CD4-positive, alpha-beta T cell (primary cell): ENCODE measurements around the gene TLK1. TPM values are rescaled to one million over a fixed set of nuclear protein-coding genes. Genes with fewer than 3 reads are reported as not detected.

Source experiments
- ATAC-seq: fragments of 200-7000 bp; cut with Tn5 transposase; one replicate; pipeline ENCODE4 v1.10.0; 2022; ENCODE audit warnings: mild to moderate bottlenecking; ENCODE audit not compliant: poor library complexity
- CTCF ChIA-PET: fragments of 350-600 bp; sonication (Branson Sonifier 250); formaldehyde crosslinking; loops from one replicate; lab custom pipeline; 2021; ENCODE audit warnings: antibody characterized with exemption, inconsistent platforms; lab: Charles Lee
- POLR2A ChIA-PET: fragments of 350-600 bp; sonication (Branson Sonifier 250); formaldehyde crosslinking; loops from one replicate; lab custom pipeline; 2021; ENCODE audit warnings: antibody characterized with exemption, inconsistent platforms; lab: Charles Lee
- DNase-seq, 14 experiments: peaks; one replicate each; pipeline ENCODE4 v3.0.0-alpha.2; 2013 to 2020; ENCODE audit warnings: mixed read lengths in 2 of 14
- H3K27ac ChIP-seq, 2 donors: one replicate each; pipeline versions ENCODE4 v1.5.1 to v1.7.0; 2013; ENCODE audit warnings: low read length in 2 of 2, low read depth in 1 of 2, mild to moderate bottlenecking in 1 of 2
- H3K27me3 ChIP-seq, 2 experiments: 1 replicate in 1 of 2; 2 replicates in 1 of 2; pipeline versions ENCODE4 v1.6.1 to v1.7.0; 2013; ENCODE audit warnings: low read length in 2 of 2, control low read depth in 1 of 2, mild to moderate bottlenecking in 1 of 2, moderate library complexity in 1 of 2; ENCODE audit not compliant: insufficient read depth in 2 of 2, control insufficient read depth in 1 of 2
- H3K36me3 ChIP-seq: one replicate; pipeline ENCODE4 v1.6.1; 2013; ENCODE audit warnings: low read length, control low read depth; ENCODE audit not compliant: insufficient read depth
- H3K4me1 ChIP-seq: one replicate; pipeline ENCODE4 v1.6.1; 2013; ENCODE audit warnings: low read length, control low read depth; ENCODE audit not compliant: insufficient read depth
- H3K4me3 ChIP-seq: one replicate; pipeline ENCODE4 v1.5.1; 2013; ENCODE audit warnings: mild to moderate bottlenecking, low read length, moderate library complexity
- H3K9me3 ChIP-seq, 2 experiments: 1 replicate in 1 of 2; 2 replicates in 1 of 2; pipeline versions ENCODE4 v1.6.1 to v1.7.0; 2013; ENCODE audit warnings: low read length in 2 of 2, mild to moderate bottlenecking in 2 of 2, control low read depth in 1 of 2, moderate library complexity in 1 of 2; ENCODE audit not compliant: control insufficient read depth in 1 of 2, insufficient read depth in 1 of 2
- H3K27ac Mint-ChIP-seq: one replicate; pipeline ENCODE4 v1.8.0; 2020; ENCODE audit warnings: mixed read lengths
- H3K27me3 Mint-ChIP-seq: one replicate; pipeline ENCODE4 v1.8.0; 2021; ENCODE audit warnings: mixed read lengths
- H3K36me3 Mint-ChIP-seq: one replicate; pipeline ENCODE4 v1.8.0; 2021; ENCODE audit warnings: low read depth, mixed read lengths
- H3K4me1 Mint-ChIP-seq: one replicate; pipeline ENCODE4 v1.8.0; 2021; ENCODE audit warnings: low read depth, mixed read lengths
- H3K4me3 Mint-ChIP-seq: one replicate; pipeline ENCODE4 v1.8.0; 2020; ENCODE audit warnings: mild to moderate bottlenecking, mixed read lengths
- H3K9me3 Mint-ChIP-seq: one replicate; pipeline ENCODE4 v1.8.0; 2020; ENCODE audit warnings: mixed read lengths
- intact Hi-C, 2 experiments: fragments of 100-400 bp; cut with DNase I in 1 of 2; cut with micrococcal nuclease in 1 of 2; formaldehyde crosslinking; loops; one replicate each; pipeline versions ENCODE4 v1.15.1 to v1.9.0; 2023 to 2025; cut with DNase I, micrococcal nuclease
- total RNA-seq, 174 experiments: library from RNA in 2 of 174; stranded (reverse) in 2 of 174; gene quantifications; one replicate each; pipeline ENCODE4 v1.2.3 and lab custom pipeline; 2021 to 2026
- TF ChIP-seq, protein P1 (sequence below): fragments of 200-600 bp; IDR thresholded peaks from one replicate; pipeline ENCODE4 v1.8.0; 2022; ENCODE audit warnings: antibody characterized with exemption, mild to moderate bottlenecking

Gene TLK1
- total RNA-seq, 2 experiments from 2014 or later: 135 to 138 TPM

DNA sequence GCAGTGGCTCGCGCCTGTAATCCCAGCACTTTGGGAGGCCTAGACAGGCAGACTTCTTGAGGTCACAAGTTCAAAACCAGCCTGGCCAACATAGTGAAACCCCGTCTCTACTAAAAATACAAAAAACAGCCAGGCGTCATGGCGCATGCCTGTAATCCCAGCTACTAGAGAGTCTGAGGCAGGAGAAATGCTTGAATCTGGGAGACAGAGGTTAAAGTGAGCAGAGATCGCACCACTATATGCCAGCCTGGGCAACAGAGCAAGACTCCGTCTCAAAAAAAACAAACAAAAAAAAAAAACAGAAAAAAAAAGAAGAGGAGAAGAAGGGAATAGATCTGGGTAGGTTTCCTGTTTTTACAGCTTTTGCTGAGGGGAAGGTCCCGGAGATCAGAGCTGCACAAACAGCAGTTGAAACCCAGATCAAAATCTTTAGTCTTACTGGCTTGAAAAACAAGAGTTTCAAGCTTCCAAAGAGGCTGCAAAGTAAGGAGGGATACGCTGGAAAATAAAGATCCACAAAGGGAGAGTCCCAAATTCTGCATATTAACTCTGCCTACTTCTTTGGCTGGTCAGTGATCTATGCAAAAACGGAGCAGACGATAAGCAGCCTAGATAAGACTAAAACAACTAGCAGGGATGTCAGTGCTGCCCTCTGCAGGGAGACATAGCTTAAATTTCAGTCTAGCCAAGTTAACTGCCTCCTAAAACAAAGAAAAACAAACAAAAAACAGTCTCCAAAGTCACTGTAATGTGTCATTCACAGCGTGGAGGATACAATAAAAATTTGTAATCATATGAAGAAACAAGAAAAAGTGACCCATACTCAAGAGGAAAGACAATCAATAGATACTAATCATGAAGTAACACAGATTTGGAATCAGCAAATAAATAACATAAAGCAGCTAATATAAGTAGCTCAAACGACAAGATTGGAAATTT is 74.1 kb downstream of the TLK1 start:
- Mint-ChIP-seq H3K27me3 (no peaks in the 10 kb centered on the region), H3K27ac (peak overlapping the region; percentile 88), H3K4me3 (peak overlapping the region; percentile 84), H3K36me3 (peaks cover 23% of the 10 kb centered on the region), H3K4me1 (peaks cover 81% of the 10 kb centered on the region), H3K9me3 (no peaks in the 10 kb centered on the region)
- ChIA-PET POLR2A (interaction anchor here (0.6 to 3.4 kb wide), 17 partner anchors 11 to 330 kb away, joined by 3 to 43 read pairs (median 4); partner anchors contain the start of genes GORASP2 and TLK1), CTCF (interaction anchor here (0.7 to 2.9 kb wide), 19 partner anchors 9 to 330 kb away, joined by 3 to 18 read pairs (median 4); partner anchors contain the start of gene GORASP2)
- peak overlapping the region; percentile 44 for H3K4me3 ChIP-seq
- ATAC-seq (peak; percentile 64), DNase-seq (peak; percentile 20 to 82 (median 56))
- H3K27ac ChIP-seq: peak overlapping the region; percentile 31 to 64
- TF ChIP-seq, protein P1, sequence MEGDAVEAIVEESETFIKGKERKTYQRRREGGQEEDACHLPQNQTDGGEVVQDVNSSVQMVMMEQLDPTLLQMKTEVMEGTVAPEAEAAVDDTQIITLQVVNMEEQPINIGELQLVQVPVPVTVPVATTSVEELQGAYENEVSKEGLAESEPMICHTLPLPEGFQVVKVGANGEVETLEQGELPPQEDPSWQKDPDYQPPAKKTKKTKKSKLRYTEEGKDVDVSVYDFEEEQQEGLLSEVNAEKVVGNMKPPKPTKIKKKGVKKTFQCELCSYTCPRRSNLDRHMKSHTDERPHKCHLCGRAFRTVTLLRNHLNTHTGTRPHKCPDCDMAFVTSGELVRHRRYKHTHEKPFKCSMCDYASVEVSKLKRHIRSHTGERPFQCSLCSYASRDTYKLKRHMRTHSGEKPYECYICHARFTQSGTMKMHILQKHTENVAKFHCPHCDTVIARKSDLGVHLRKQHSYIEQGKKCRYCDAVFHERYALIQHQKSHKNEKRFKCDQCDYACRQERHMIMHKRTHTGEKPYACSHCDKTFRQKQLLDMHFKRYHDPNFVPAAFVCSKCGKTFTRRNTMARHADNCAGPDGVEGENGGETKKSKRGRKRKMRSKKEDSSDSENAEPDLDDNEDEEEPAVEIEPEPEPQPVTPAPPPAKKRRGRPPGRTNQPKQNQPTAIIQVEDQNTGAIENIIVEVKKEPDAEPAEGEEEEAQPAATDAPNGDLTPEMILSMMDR: peak; percentile 83
- H3K27me3 ChIP-seq: no peaks in the 10 kb centered on the region
- peaks cover 19% of the 10 kb centered on the region for H3K4me1 ChIP-seq
- peaks cover 6% of the 10 kb centered on the region for H3K36me3 ChIP-seq
- intact Hi-C loops: loop anchor here (1.0 to 5.0 kb wide), 6 partner anchors 34 to 114 kb away; no protein-coding TSS in a partner anchor
- no peaks in the 10 kb centered on the region for H3K9me3 ChIP-seq

DNA sequence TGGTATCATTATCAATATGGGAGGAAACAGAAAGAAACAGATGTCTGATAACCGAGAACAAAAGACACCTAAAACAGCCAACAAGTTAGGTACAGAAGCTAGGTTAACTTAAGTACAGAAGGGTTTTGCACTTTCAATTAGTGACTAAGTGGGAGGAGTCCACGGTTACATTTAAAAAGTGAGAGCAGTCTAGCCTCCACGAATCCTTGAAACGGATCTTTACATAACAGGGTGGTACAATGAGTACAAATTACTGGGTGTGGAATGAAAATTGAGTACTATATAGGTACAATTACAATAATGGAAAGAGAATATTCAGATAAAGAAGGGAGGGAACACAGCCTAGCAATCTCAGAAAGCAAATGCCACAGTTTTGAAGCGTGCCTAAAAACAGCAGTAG is 76.6 kb downstream of the TLK1 start:
- H3K27me3 ChIP-seq: no peaks in the 10 kb centered on the region
- H3K4me3 ChIP-seq: no peak overlapping the region
- no peaks in the 10 kb centered on the region for H3K27me3 Mint-ChIP-seq
- peak overlapping the region; percentile 88 for H3K27ac Mint-ChIP-seq
- ChIA-PET CTCF (interaction anchor here (2.7 kb wide), 1 partner anchor 155 kb away, joined by 9 read pairs; the partner anchor contains the start of gene GORASP2), POLR2A (interaction anchor here (3.6 kb wide), 1 partner anchor 75 kb away, joined by 17 read pairs; the partner anchor contains the start of gene TLK1)
- H3K4me3 Mint-ChIP-seq: peak overlapping the region; percentile 73
- peaks cover 23% of the 10 kb centered on the region for H3K4me1 ChIP-seq
- intact Hi-C loops: no loop called here
- H3K9me3 ChIP-seq: no peaks in the 10 kb centered on the region
- DNase-seq: peak in 3 of 14 experiments; percentile 38 to 60 (median 58)
- no peaks in the 10 kb centered on the region for H3K9me3 Mint-ChIP-seq
- peaks cover 84% of the 10 kb centered on the region for H3K4me1 Mint-ChIP-seq
- peaks cover 10% of the 10 kb centered on the region for H3K36me3 ChIP-seq
- H3K27ac ChIP-seq: peak overlapping the region; percentile 14 to 34
- TF ChIP-seq, protein P1: no peak
- H3K36me3 Mint-ChIP-seq: peaks cover 17% of the 10 kb centered on the region
- ATAC-seq: peak; percentile 62

DNA sequence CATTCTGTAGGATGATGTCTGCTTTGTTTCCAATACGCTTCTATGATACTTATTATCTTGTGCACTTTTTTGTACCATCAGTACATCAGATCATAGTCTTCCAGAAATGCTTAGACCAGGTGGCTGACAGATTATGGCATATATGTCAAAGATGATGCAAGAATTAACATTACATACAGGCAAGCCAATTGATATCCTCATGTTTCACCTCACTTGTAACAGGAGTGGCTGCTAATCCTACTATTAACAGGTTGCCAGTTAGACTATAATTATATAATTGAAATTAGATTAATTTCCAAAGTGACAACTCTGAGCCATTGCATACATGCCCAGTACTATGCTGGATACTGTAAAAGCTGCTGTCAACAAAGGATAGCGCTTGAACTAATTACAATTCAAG is 77.2 kb downstream of the TLK1 start:
- ATAC-seq: no peak
- Histone ChIP-seq H3K27ac (no peak overlapping the region), H3K4me1 (peaks cover 23% of the 10 kb centered on the region), H3K27me3 (no peaks in the 10 kb centered on the region), H3K36me3 (peaks cover 16% of the 10 kb centered on the region), H3K4me3 (no peak overlapping the region), H3K9me3 (no peaks in the 10 kb centered on the region)
- Mint-ChIP-seq H3K27ac (peak overlapping the region; percentile 88), H3K36me3 (peaks cover 19% of the 10 kb centered on the region), H3K4me3 (no peak overlapping the region), H3K4me1 (peaks cover 84% of the 10 kb centered on the region), H3K9me3 (no peaks in the 10 kb centered on the region), H3K27me3 (no peaks in the 10 kb centered on the region)
- CTCF ChIA-PET: interaction anchor here (2.7 kb wide), 1 partner anchor 155 kb away, joined by 9 read pairs; the partner anchor contains the start of gene GORASP2
- no peak for DNase-seq
- POLR2A ChIA-PET: interaction anchor here (3.6 kb wide), 1 partner anchor 75 kb away, joined by 17 read pairs; the partner anchor contains the start of gene TLK1
- intact Hi-C loops: loop anchor here (2.0 kb wide), 2 partner anchors 71 to 351 kb away; partner anchors contain the start of gene DCAF17 (in 1 of the 2)
- TF ChIP-seq, protein P1: no peak
